B cell (primary cell): ENCODE measurements around the gene SCN4A. TPM values are rescaled to one million over a fixed set of nuclear protein-coding genes. Genes with fewer than 3 reads are reported as not detected.

Experiments
- ATAC-seq: fragments of 200-7000 bp; cut with Tn5 transposase; one replicate; pipeline ENCODE4 v1.10.0; 2021; ENCODE audit warnings: low read depth, mild to moderate bottlenecking, moderate number of reproducible peaks, moderate library complexity
- CTCF ChIA-PET: fragments of 350-600 bp; sonication (Branson Sonifier 250); formaldehyde crosslinking; loops from one replicate; lab custom pipeline; 2021; ENCODE audit warnings: antibody characterized with exemption, inconsistent platforms; lab: Charles Lee
- POLR2A ChIA-PET: fragments of 350-600 bp; sonication (Branson Sonifier 250); formaldehyde crosslinking; loops from one replicate; lab custom pipeline; 2021; ENCODE audit warnings: antibody characterized with exemption; lab: Charles Lee
- DNase-seq: peaks from one replicate; pipeline ENCODE4 v3.0.0; 2013
- H2AFZ ChIP-seq: 2 replicates; pipeline ENCODE4 v1.6.1; 2012; ENCODE audit warnings: mild to moderate bottlenecking, low read depth, low read length; ENCODE audit not compliant: insufficient read depth, poor library complexity, severe bottlenecking
- H3K27ac ChIP-seq, 2 donors: 1 replicate in 1 of 2; 2 replicates in 1 of 2; pipeline ENCODE4 v1.5.1; 2012 to 2013; ENCODE audit warnings: low read length in 2 of 2, mild to moderate bottlenecking in 2 of 2, moderate library complexity in 1 of 2
- H3K27me3 ChIP-seq, 4 experiments: fragments of 200-600 bp in 1 of 4; sonication (generic) in 1 of 4; replicated peaks in 1 of 4; 1 replicate in 2 of 4; 2 replicates in 2 of 4; pipeline versions ENCODE4 v1.6.1 to v1.7.0; 2013 to 2016; ENCODE audit warnings: low read length in 3 of 4, mild to moderate bottlenecking in 2 of 4, mixed read lengths in 1 of 4, moderate library complexity in 1 of 4; ENCODE audit not compliant: insufficient read depth in 4 of 4, control insufficient read depth in 3 of 4; ENCODE audit errors: control extremely low read depth in 1 of 4
- H3K36me3 ChIP-seq, 2 experiments: replicated peaks in 1 of 2; 1 replicate in 1 of 2; 2 replicates in 1 of 2; pipeline versions ENCODE4 v1.6.1 to v1.7.1; 2013; ENCODE audit warnings: low read length in 1 of 2; ENCODE audit not compliant: insufficient read depth in 2 of 2, control insufficient read depth in 1 of 2; ENCODE audit errors: control extremely low read depth in 1 of 2, extremely low read depth in 1 of 2
- H3K4me1 ChIP-seq, 2 donors: fragments of 200-600 bp in 1 of 2; sonication (generic) in 1 of 2; 1 replicate in 1 of 2; 2 replicates in 1 of 2; pipeline versions ENCODE4 v1.5.1 to v1.6.1; 2013 to 2017; ENCODE audit warnings: low read length in 2 of 2; ENCODE audit not compliant: control insufficient read depth in 2 of 2, insufficient read depth in 2 of 2
- H3K4me2 ChIP-seq: replicated peaks from 2 replicates; pipeline ENCODE3; 2012; ENCODE audit warnings: mild to moderate bottlenecking, low read depth, low read length; ENCODE audit not compliant: poor library complexity, severe bottlenecking
- H3K4me3 ChIP-seq, 5 experiments: fragments of 200-600 bp in 1 of 5; sonication (generic) in 1 of 5; 1 replicate in 3 of 5; 2 replicates in 2 of 5; pipeline versions ENCODE4 v1.5.1 to v1.7.0; 2011 to 2016; ENCODE audit warnings: low read length in 4 of 5, mild to moderate bottlenecking in 4 of 5, low read depth in 2 of 5, control low read depth in 1 of 5, moderate library complexity in 1 of 5; ENCODE audit not compliant: insufficient read depth in 1 of 5; ENCODE audit errors: control extremely low read depth in 1 of 5, extremely low read depth in 1 of 5
- H3K79me2 ChIP-seq: fragments of 200-600 bp; sonication (generic); one replicate; pipeline ENCODE4 v1.6.0; 2016; ENCODE audit warnings: low read length; ENCODE audit not compliant: control insufficient read depth, insufficient read depth
- H3K9ac ChIP-seq: fragments of 200-600 bp; sonication (generic); 2 replicates; pipeline ENCODE4 v1.6.1; 2017; ENCODE audit warnings: mild to moderate bottlenecking, low read length, moderate library complexity
- H3K9me3 ChIP-seq, 3 donors: one replicate each; pipeline versions ENCODE4 v1.6.1 to v1.7.1; 2013; ENCODE audit warnings: low read length in 2 of 3; ENCODE audit not compliant: control insufficient read depth in 2 of 3, insufficient read depth in 1 of 3; ENCODE audit errors: control extremely low read depth in 1 of 3
- H4K20me1 ChIP-seq: 2 replicates; pipeline ENCODE4 v1.6.0; 2012; ENCODE audit warnings: mild to moderate bottlenecking, low read length; ENCODE audit not compliant: insufficient read depth, control insufficient read depth, poor library complexity, severe bottlenecking
- H3K27ac Mint-ChIP-seq: one replicate; pipeline ENCODE4 v1.8.0; 2021; ENCODE audit warnings: mixed read lengths
- H3K27me3 Mint-ChIP-seq: one replicate; pipeline ENCODE4 v1.8.0; 2021; ENCODE audit warnings: mixed read lengths
- H3K4me1 Mint-ChIP-seq: one replicate; pipeline ENCODE4 v1.8.0; 2021; ENCODE audit warnings: mixed read lengths
- H3K4me3 Mint-ChIP-seq: one replicate; pipeline ENCODE4 v1.8.0; 2021; ENCODE audit warnings: mixed read lengths
- H3K9me3 Mint-ChIP-seq: one replicate; pipeline ENCODE4 v1.8.0; 2022; ENCODE audit warnings: mixed read lengths; ENCODE audit not compliant: insufficient read depth
- EZH2 ChIP-seq: IDR thresholded peaks from 2 replicates; pipeline ENCODE4 v1.6.1; 2012; ENCODE audit warnings: borderline replicate concordance, low read depth, mild to moderate bottlenecking, moderate library complexity, low read length; ENCODE audit not compliant: insufficient read depth, poor library complexity, severe bottlenecking
- WGBS: methylation state at CpG from one replicate; pipeline ENCODE4 v1.1.5; 2013; ENCODE audit warnings: missing lambda C conversion rate; ENCODE audit not compliant: insufficient coverage; 5-methylcytosine and 5-hydroxymethylcytosine counted together
- intact Hi-C: fragments of 100-400 bp; cut with micrococcal nuclease; formaldehyde crosslinking; loops from one replicate; pipeline ENCODE4 v1.10.0; 2022
- polyA plus RNA-seq: library from polyadenylated mRNA; depleted of rRNA; stranded (reverse); fragments of >200 nt; gene quantifications from 2 replicates; pipeline ENCODE4 v1.2.3, GENCODE V29; 2012
- total RNA-seq, 2 donors: library from RNA; stranded (reverse); fragments of 120-200 nt in 1 of 2; gene quantifications; 1 replicate in 1 of 2; 2 replicates in 1 of 2; pipeline versions ENCODE4 v1.2.3 to v1.2.4, GENCODE V29; 2013 to 2022
- TF ChIP-seq, protein P1 (sequence below): fragments of 200-600 bp; IDR thresholded peaks from one replicate; pipeline ENCODE4 v1.8.0; 2022; ENCODE audit warnings: antibody characterized with exemption, mild to moderate bottlenecking

The SCN4A gene
- total and polyA plus RNA-seq, 2 donors (not counting 1 experiment from before 2014, with no cell fraction given): 1.1 to 1.4 TPM

DNA sequence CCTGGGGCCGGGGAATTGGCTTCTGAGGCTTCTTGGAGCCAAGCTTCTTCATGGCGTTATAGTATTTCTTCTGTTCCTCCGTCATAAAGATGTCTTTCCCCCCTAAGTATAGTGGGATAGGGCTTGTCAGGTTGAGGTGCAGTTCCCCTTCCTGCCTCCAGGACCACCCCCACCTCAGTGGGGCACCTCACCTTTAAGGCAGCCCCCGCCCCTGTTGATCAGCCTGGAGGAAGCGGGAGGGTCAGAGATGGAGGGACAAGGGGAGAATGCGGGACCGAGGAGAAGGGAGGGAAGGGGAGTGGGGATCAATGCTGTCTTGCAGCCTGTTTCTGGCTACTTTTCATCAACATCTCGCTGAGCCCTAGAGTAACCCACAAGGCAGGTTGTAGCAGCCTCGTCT, 29.0 kb downstream of the SCN4A start:
- WGBS: 100% methylated on average over 2 of the region's 9 CpGs
- peaks cover 54% of the 10 kb centered on the region for H3K4me1 Mint-ChIP-seq
- intact Hi-C loops: no loop called here
- Histone ChIP-seq H3K27me3 (no peaks in the 10 kb centered on the region), H2AFZ (no peak overlapping the region), H3K9me3 (peaks cover 0 to 11% (median 0%) of the 10 kb centered on the region in 3 donors), H3K79me2 (peaks cover 15% of the 10 kb centered on the region), H3K4me2 (no peak overlapping the region), H3K4me1 (peaks cover 35 to 59% of the 10 kb centered on the region in 2 donors), H3K4me3 (no peak overlapping the region), H3K27ac (no peak overlapping the region), H4K20me1 (no peaks in the 10 kb centered on the region), H3K36me3 (no peaks in the 10 kb centered on the region), H3K9ac (no peak overlapping the region)
- CTCF ChIA-PET: interaction anchor here (1.0 to 1.4 kb wide), 3 partner anchors 11 to 25 kb away, joined by 4 to 5 read pairs (median 4); partner anchors contain the start of genes CD79B and GH1
- POLR2A ChIA-PET: interaction anchor here (0.5 to 1.0 kb wide), 3 partner anchors 9 to 206 kb away, joined by 3 to 5 read pairs (median 4); no protein-coding TSS in a partner anchor
- no peaks in the 10 kb centered on the region for H3K9me3 Mint-ChIP-seq
- peak overlapping the region; percentile 91 for H3K27ac Mint-ChIP-seq
- ATAC-seq: no peak
- no peaks in the 10 kb centered on the region for H3K27me3 Mint-ChIP-seq
- DNase-seq: no peak
- TF ChIP-seq, protein P1, sequence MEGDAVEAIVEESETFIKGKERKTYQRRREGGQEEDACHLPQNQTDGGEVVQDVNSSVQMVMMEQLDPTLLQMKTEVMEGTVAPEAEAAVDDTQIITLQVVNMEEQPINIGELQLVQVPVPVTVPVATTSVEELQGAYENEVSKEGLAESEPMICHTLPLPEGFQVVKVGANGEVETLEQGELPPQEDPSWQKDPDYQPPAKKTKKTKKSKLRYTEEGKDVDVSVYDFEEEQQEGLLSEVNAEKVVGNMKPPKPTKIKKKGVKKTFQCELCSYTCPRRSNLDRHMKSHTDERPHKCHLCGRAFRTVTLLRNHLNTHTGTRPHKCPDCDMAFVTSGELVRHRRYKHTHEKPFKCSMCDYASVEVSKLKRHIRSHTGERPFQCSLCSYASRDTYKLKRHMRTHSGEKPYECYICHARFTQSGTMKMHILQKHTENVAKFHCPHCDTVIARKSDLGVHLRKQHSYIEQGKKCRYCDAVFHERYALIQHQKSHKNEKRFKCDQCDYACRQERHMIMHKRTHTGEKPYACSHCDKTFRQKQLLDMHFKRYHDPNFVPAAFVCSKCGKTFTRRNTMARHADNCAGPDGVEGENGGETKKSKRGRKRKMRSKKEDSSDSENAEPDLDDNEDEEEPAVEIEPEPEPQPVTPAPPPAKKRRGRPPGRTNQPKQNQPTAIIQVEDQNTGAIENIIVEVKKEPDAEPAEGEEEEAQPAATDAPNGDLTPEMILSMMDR: peak; percentile 64
- no peak for TF ChIP-seq EZH2
- H3K4me3 Mint-ChIP-seq: peak overlapping the region; percentile 53

DNA sequence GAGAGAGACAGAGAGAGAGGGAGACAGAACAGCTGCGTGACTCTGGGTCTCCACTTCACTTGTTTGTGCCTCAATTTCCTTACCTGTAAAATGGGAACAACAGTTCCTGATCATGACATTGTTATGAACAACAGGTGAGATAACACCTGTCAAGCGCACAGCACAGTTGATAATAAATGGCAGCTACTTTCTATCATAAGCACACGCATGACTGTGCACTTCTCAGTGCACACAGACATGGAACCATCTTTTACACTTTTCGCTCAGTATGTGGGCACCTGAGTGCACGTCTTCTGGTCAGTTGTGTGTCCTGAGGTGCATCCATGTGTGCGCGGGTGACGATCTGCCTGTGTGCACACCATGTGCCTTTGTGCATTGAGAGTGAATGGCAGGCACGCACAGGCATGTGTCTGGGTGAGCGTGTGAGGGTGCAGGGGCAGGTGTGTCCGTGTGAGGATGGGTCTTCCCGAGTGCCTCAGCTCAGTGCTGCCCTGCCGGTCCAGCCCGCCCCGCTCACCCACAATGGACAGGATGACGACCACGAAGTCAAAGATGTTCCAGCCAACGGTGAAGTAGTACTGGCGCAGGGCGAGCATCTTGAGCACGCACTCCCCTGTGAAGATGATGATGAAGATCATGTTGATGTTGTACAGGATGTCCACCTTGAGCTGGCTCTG, 30.3 kb downstream of the SCN4A start:
- Histone ChIP-seq H3K27me3 (no peaks in the 10 kb centered on the region), H3K9me3 (peaks cover 0 to 12% (median 0%) of the 10 kb centered on the region in 3 donors), H3K79me2 (peaks cover 11% of the 10 kb centered on the region), H3K4me2 (no peak overlapping the region), H3K4me3 (no peak overlapping the region), H3K4me1 (peaks cover 41 to 59% of the 10 kb centered on the region in 2 donors), H2AFZ (no peak overlapping the region), H3K9ac (no peak overlapping the region), H3K27ac (no peak overlapping the region), H3K36me3 (no peaks in the 10 kb centered on the region), H4K20me1 (no peaks in the 10 kb centered on the region)
- TF ChIP-seq EZH2: no peak
- H3K4me3 Mint-ChIP-seq: no peak overlapping the region
- H3K27ac Mint-ChIP-seq: peak overlapping the region; percentile 67
- POLR2A ChIA-PET: interaction anchor here (0.5 to 1.9 kb wide), 3 partner anchors 10 to 17 kb away, joined by 3 to 4 read pairs (median 3); partner anchors contain the start of gene CD79B
- DNase-seq (no peak), ATAC-seq (no peak)
- intact Hi-C loops: no loop called here
- H3K9me3 Mint-ChIP-seq: no peaks in the 10 kb centered on the region
- H3K4me1 Mint-ChIP-seq: peaks cover 63% of the 10 kb centered on the region
- no peaks in the 10 kb centered on the region for H3K27me3 Mint-ChIP-seq
- 97% methylated on average over 21 of the region's 21 CpGs for WGBS
- CTCF ChIA-PET: interaction anchor here (1.2 to 3.9 kb wide), 4 partner anchors 10 to 87 kb away, joined by 4 to 27 read pairs (median 6); partner anchors contain the start of genes CD79B and GH1
